CD4-positive, alpha-beta T cell treated with Interferon alpha-2 for 1 hour (primary cell): ENCODE measurements around the gene F13B.
"Not testable (repeated sequence)": the region's sequence is repeated elsewhere in the genome, so short reads cannot be mapped to it uniquely, and the experiment has no call there.

ENCODE experiments used
- DNase-seq, 2 donors: peaks; one replicate each; pipeline ENCODE4 v3.0.0-alpha.2; 2020 to 2022

F13B gene

DNA sequence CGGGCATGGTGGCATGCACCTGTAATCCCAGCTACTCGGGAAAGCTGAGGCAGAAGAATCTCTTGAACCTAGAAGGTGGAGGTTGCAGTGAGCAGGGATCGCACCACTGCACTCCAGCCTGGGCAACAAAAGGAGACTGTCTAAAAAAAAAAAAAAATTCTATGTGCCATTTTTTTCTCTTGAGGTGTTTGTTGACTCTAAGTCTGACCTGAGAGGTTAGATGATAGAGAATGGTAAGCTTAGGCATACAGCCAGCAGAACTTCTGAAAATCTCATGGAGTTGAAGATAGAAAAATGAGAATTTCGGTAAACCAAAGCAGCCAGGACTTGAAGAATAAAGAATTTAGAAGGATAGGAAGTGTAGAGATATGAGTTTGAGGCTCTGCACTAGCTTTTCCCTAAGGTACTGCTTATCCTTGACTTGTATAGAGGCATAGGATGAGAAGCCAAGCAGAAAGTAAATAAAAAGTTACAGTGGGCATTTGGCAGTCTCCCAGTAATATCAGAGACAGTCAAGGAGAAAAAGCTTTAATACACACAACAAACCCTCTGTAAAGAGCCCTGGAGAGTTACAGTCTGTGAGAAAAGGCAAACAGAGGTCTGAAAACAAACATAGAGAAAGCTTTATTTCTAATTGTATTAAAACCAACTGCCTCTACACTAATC, 24.3 kb downstream of the F13B start:
- DNase-seq, result no peak

- DNase-seq, result no peak
Measured at GRCh38 chr1:197041486-197042353, 25.3 kb downstream of the F13B start.

- no peak for DNase-seq
Measured at GRCh38 chr1:197036861-197037260, 30.2 kb downstream of the F13B start.

DNA sequence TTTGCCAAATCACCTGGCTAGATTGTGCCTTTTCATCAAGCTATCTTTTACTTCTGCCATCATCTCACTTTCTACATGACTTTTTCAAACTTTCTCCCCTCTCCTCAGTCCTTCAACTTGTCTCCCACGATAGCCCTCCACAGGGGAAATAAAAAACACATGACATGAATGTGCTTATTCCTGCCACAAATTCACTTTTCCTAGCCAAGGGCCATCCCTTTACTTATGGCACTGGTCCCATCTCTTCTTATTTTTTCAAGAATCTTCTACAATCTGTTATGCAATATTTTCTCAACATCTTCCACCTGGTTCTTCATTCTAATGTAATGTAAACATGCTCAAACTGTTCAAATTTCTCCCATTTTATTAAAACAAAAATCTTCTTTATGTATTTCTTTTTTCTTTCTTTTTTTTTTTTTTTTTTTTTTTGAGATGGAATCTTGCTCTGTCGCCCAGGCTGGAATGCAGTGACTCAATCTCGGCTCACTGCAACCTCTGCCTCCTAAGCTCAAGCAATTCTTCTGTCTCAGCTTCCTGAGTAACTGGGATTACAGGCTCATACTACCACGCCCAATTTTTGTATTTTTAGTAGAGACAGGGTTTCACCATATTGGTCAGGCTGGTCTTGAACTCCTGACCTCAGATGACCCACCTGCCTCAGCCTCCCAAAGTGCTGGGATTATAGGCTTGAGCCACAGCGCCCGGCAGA, 32.3 kb downstream of the F13B start:
- DNase-seq, result not testable (repeated sequence)

DNA sequence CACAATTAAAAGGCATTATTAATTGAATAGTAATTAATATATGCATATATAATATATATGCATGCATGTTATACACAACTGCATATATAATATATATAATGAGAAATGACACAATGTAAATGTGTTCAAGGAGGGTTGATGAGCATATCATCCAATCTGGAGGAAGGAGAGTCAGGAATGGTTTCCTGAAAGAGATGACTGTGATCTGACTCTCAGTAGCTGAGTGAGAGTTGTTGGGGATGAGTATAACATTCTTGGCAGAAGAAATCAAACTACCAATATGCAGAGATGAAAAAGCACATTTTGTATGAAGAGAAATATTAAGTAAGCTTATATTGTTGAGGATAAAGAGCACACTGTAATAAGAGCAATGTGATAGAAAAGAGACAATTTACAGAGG, 37.3 kb downstream of the F13B start:
- DNase-seq, result no peak

- no peak for DNase-seq
Measured at GRCh38 chr1:197027359-197027758, 39.7 kb downstream of the F13B start.

GRCh38 chr1:197024460-197024859, 42.6 kb downstream of the F13B start:
- DNase-seq, result no peak

DNA sequence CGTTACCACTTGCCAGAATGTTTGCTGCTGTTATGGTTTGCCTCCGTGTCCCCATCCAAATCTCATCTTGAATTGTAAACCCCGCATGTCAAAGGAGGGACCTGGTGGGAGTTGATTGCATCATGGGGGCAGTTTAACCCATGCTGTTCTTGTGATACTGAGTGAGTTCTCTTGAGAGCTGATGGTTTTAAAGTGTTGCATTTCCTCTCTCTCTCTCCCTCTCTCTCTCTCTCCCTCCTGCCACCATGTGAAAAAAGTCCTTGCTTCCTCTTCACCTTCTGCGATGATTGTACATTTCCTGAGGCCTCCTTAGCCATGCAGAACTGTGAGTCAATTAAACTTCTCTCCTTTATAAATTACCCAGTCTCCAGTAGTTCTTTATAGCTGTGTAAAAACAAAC, 45.3 kb downstream of the F13B start:
- no peak for DNase-seq

GRCh38 chr1:197017558-197018146, 49.4 kb downstream of the F13B start:
- no peak for DNase-seq

DNA sequence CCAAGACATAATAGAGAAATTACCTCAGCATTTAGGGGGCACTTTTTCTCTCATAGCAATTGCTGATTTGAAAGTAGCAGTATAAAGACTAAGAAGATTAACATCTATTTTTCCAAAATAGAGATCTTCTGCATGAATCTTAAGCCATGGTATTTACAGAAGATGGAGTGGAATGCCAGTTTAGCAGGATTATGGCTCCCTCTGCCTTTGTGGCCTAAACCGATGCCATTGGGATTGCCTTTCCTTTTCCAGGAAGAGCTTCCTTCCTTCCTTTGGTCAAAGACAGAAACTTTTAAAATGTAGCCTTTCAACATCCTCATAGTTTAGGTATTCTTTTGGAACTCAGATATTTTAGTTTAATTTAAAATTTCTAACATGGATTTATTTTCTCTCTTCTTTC, 50.3 kb downstream of the F13B start:
- no peak for DNase-seq

DNA sequence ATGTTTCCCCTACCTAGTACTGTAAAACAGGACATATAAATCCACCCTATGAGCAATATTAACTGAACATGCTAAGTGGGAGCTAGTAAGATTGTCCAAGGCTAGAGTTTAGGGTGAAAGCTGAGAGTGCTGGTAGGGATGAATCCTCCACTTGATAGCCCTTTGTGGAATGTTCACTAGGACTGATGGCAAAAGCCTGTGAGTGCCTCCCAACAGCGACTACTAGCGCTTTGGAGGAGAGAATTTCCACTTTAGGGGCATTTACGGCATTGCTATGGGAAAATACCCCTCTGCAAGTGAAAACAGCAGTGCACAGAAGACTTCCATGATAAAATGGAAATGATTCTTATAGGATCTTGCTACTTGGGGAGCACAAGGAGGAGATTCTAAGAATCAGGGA, 53.8 kb downstream of the F13B start:
- DNase-seq, result no peak

GRCh38 chr1:197011614-197012013, 55.4 kb downstream of the F13B start:
- no peak for DNase-seq

GRCh38 chr1:197008861-197009260, 58.2 kb downstream of the F13B start:
- DNase-seq, result no peak

DNA sequence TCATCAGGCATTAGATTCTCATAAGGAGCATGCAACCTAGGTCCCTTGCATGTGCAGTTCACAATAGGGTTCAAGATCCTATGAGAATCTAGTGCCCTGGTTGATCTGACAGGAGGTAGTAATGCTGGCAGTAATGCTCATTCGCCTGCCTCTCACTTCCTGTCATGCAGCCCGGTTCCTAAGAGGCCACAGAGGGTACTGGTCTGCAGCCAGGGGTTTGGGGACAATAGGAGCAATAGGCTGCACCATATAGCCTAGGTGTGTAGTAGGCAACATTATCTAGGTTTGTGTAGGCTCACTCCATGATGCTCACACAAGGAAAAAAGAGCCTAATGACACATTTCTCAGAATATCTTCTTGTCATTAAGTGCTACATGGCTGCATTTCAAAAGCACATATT, 63.9 kb downstream of the F13B start:
- DNase-seq, result no peak

GRCh38 chr1:197001828-197002227, 65.2 kb downstream of the F13B start:
- no peak for DNase-seq

- DNase-seq, result no peak
Measured at GRCh38 chr1:196997423-196997822, 69.6 kb downstream of the F13B start.

DNA sequence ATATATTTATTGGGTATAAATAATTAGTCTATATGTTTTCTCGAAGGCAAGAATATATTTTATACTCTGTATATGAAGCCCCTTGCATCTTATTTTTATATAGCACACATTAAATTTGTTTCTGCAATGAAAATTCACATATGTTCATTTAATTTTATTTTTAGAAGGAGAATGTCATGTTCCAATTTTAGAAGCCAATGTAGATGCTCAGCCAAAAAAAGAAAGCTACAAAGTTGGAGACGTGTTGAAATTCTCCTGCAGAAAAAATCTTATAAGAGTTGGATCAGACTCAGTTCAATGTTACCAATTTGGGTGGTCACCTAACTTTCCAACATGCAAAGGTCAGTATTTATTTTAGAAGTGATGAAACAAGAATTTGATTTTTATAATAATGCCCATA, 73.1 kb downstream of the F13B start:
- no peak for DNase-seq

- not testable (repeated sequence) for DNase-seq
Measured at GRCh38 chr1:196991919-196992651, 75.0 kb downstream of the F13B start.
